GM12878 (cell line): ENCODE results near the gene BHLHE41.

Source experiments
- EZH2 ChIP-seq: IDR thresholded peaks from 2 replicates; pipeline ENCODE4 v1.6.1; 2012; ENCODE audit warnings: low read depth, mild to moderate bottlenecking, control low read depth, inconsistent platforms, low read length, borderline replicate concordance; ENCODE audit not compliant: control insufficient read depth
- POLR2A ChIP-seq: IDR thresholded peaks from 2 replicates; pipeline ENCODE4 v1.6.1; 2011; ENCODE audit warnings: low read depth, mild to moderate bottlenecking, low read length
- TAF1 ChIP-seq: IDR thresholded peaks from 2 replicates; pipeline ENCODE4 v1.6.1; 2011; ENCODE audit warnings: mild to moderate bottlenecking, low read depth, low read length, borderline replicate concordance
- TF ChIP-seq, protein P1 (sequence below): IDR thresholded peaks from 2 replicates; pipeline ENCODE4 v1.6.1; 2012; ENCODE audit warnings: mild to moderate bottlenecking, low read depth, low read length
- TF ChIP-seq, protein P2 (sequence below), 3 experiments: IDR thresholded peaks in 2 of 3; conservative IDR thresholded peaks in 1 of 3; 2 replicates each; pipeline ENCODE4 v1.5.1; 2011; ENCODE audit warnings: low read depth in 3 of 3, low read length in 3 of 3, mild to moderate bottlenecking in 3 of 3, control low read depth in 2 of 3, moderate library complexity in 2 of 3, inconsistent platforms in 1 of 3, mixed read lengths in 1 of 3; ENCODE audit not compliant: control insufficient read depth in 2 of 3, insufficient read depth in 1 of 3; ENCODE audit errors: extremely low read depth in 1 of 3
- TF ChIP-seq, protein P3 (sequence below): IDR thresholded peaks from 2 replicates; pipeline ENCODE4 v1.6.1; 2012; ENCODE audit warnings: low read length, inconsistent platforms

DNA sequence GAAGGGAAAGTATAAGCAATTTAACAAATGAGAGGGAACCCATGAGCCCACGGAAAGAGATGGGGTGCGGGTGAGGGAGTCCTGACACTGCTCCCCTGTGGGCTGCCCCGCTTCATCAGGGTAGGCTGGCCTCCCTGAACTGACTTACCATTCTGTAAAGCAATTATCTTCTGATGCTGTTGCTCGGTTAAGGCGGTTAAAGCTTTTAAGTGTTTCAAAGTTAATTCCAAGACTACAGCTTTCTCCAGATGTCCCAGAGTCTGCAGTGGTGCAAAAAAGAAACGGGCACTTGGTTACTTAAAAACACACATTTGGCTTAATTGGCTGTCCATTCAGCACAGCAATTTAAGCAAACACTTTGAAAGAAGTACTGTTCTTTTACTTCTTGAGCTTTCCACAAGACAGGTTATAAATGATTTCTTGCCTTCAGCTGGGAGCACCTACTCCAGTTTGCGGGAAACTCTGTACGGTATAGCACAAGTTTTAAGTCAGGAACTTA is 1.3 kb downstream of the BHLHE41 start:
- TF ChIP-seq POLR2A = no peak
- TF ChIP-seq TAF1 = no peak
- TF ChIP-seq, protein P1, sequence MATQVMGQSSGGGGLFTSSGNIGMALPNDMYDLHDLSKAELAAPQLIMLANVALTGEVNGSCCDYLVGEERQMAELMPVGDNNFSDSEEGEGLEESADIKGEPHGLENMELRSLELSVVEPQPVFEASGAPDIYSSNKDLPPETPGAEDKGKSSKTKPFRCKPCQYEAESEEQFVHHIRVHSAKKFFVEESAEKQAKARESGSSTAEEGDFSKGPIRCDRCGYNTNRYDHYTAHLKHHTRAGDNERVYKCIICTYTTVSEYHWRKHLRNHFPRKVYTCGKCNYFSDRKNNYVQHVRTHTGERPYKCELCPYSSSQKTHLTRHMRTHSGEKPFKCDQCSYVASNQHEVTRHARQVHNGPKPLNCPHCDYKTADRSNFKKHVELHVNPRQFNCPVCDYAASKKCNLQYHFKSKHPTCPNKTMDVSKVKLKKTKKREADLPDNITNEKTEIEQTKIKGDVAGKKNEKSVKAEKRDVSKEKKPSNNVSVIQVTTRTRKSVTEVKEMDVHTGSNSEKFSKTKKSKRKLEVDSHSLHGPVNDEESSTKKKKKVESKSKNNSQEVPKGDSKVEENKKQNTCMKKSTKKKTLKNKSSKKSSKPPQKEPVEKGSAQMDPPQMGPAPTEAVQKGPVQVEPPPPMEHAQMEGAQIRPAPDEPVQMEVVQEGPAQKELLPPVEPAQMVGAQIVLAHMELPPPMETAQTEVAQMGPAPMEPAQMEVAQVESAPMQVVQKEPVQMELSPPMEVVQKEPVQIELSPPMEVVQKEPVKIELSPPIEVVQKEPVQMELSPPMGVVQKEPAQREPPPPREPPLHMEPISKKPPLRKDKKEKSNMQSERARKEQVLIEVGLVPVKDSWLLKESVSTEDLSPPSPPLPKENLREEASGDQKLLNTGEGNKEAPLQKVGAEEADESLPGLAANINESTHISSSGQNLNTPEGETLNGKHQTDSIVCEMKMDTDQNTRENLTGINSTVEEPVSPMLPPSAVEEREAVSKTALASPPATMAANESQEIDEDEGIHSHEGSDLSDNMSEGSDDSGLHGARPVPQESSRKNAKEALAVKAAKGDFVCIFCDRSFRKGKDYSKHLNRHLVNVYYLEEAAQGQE = no peak
- TF ChIP-seq, protein P2, sequence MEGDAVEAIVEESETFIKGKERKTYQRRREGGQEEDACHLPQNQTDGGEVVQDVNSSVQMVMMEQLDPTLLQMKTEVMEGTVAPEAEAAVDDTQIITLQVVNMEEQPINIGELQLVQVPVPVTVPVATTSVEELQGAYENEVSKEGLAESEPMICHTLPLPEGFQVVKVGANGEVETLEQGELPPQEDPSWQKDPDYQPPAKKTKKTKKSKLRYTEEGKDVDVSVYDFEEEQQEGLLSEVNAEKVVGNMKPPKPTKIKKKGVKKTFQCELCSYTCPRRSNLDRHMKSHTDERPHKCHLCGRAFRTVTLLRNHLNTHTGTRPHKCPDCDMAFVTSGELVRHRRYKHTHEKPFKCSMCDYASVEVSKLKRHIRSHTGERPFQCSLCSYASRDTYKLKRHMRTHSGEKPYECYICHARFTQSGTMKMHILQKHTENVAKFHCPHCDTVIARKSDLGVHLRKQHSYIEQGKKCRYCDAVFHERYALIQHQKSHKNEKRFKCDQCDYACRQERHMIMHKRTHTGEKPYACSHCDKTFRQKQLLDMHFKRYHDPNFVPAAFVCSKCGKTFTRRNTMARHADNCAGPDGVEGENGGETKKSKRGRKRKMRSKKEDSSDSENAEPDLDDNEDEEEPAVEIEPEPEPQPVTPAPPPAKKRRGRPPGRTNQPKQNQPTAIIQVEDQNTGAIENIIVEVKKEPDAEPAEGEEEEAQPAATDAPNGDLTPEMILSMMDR (IDR thresholded peaks at IDR 0.05 in 2 of 3, conservative IDR thresholded peaks at IDR 0.05 in 1 of 3; ENCODE audit: control insufficient read depth in 2 of 3, extremely low read depth in 1 of 3, insufficient read depth in 1 of 3, low read depth in 3 of 3, low read length in 3 of 3) = no peak
- TF ChIP-seq EZH2 = 0 out of 2 replicates have a peak, but pooled peaks have one; percentile 55
- TF ChIP-seq, protein P3, sequence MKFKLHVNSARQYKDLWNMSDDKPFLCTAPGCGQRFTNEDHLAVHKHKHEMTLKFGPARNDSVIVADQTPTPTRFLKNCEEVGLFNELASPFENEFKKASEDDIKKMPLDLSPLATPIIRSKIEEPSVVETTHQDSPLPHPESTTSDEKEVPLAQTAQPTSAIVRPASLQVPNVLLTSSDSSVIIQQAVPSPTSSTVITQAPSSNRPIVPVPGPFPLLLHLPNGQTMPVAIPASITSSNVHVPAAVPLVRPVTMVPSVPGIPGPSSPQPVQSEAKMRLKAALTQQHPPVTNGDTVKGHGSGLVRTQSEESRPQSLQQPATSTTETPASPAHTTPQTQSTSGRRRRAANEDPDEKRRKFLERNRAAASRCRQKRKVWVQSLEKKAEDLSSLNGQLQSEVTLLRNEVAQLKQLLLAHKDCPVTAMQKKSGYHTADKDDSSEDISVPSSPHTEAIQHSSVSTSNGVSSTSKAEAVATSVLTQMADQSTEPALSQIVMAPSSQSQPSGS = no peak
